Right forelimb (tissue), 1 donor: ENCODE data around the gene MYO1F.
"Not testable (repeated sequence)": the region's sequence is repeated elsewhere in the genome, so short reads cannot be mapped to it uniquely, and the experiment has no call there.

ENCODE experiments used
- DNase-seq: peaks from one replicate; pipeline ENCODE4 v3.0.0-alpha.2; 2018

MYO1F gene

GRCh38 chr19:8596168-8596567 is 18.9 kb upstream of the MYO1F start:
- DNase-seq = no peak

- DNase-seq = no peak
Observed at GRCh38 chr19:8595651-8596050, 18.4 kb upstream of the MYO1F start.

GRCh38 chr19:8593931-8594330 is 16.7 kb upstream of the MYO1F start:
- no peak for DNase-seq

GRCh38 chr19:8592231-8593009 is 15.2 kb upstream of the MYO1F start:
- peak; percentile 96 for DNase-seq

GRCh38 chr19:8589177-8589714 is 12.0 kb upstream of the MYO1F start:
- no peak for DNase-seq

GRCh38 chr19:8585894-8586750 is 8.9 kb upstream of the MYO1F start:
- no peak for DNase-seq

- DNase-seq = no peak
Observed at GRCh38 chr19:8584965-8585893, 8.0 kb upstream of the MYO1F start.

- DNase-seq = peak; percentile 92
Observed at GRCh38 chr19:8580710-8581281, 3.6 kb upstream of the MYO1F start.

- DNase-seq = peak; percentile 85
Observed at GRCh38 chr19:8578642-8579265, 1.5 kb upstream of the MYO1F start.

GRCh38 chr19:8577741-8578140 is 499 bp upstream of the MYO1F start:
- no peak for DNase-seq

- DNase-seq = no peak
Observed at GRCh38 chr19:8576273-8576993, 809 bp downstream of the MYO1F start.

- DNase-seq = no peak
Observed at GRCh38 chr19:8575467-8575997, 1.7 kb downstream of the MYO1F start.

GRCh38 chr19:8574619-8574922 is 2.7 kb downstream of the MYO1F start:
- not testable (repeated sequence) for DNase-seq

- DNase-seq = no peak
Observed at GRCh38 chr19:8573316-8573715, 3.9 kb downstream of the MYO1F start.

- no peak for DNase-seq
Observed at GRCh38 chr19:8571006-8571411, 6.2 kb downstream of the MYO1F start.

- DNase-seq = no peak
Observed at GRCh38 chr19:8569066-8569771, 8.0 kb downstream of the MYO1F start.

- DNase-seq = no peak
Observed at GRCh38 chr19:8567522-8568172, 9.6 kb downstream of the MYO1F start.

- no peak for DNase-seq
Observed at GRCh38 chr19:8566855-8567254, 10.4 kb downstream of the MYO1F start.

- not testable (repeated sequence) for DNase-seq
Observed at GRCh38 chr19:8564866-8565265, 12.4 kb downstream of the MYO1F start.
